Kidney (tissue), 14 donors: ENCODE data around the gene ENPP1. TPM values are rescaled to one million over a fixed set of nuclear protein-coding genes. Genes with fewer than 3 reads are reported as not detected.
A peak's percentile ranks its signal among the peaks of the same experiment; 100 is the strongest.

Experiments
- DNase-seq, 5 donors: peaks; one replicate each; pipeline ENCODE4 v3.0.0-alpha.2; 2013 to 2020
- FAIRE-seq: peaks from 2 replicates; lab custom pipeline; 2012; peaks lifted over from hg19 to GRCh38; lab: Jason Lieb, UNC
- H3K27ac ChIP-seq, 2 donors: one replicate each; pipeline ENCODE4 v1.7.0; 2013; ENCODE audit warnings: low read depth in 2 of 2, low read length in 2 of 2, inconsistent platforms in 1 of 2
- H3K27me3 ChIP-seq: one replicate; pipeline ENCODE4 v1.7.1; 2013; ENCODE audit warnings: low read length, inconsistent platforms; ENCODE audit not compliant: control insufficient read depth, insufficient read depth
- H3K36me3 ChIP-seq, 3 donors: one replicate each; pipeline versions ENCODE4 v1.7.0 to v1.7.1; 2013; ENCODE audit warnings: low read length in 3 of 3, control low read depth in 1 of 3, inconsistent platforms in 1 of 3; ENCODE audit not compliant: insufficient read depth in 3 of 3, control insufficient read depth in 2 of 3
- H3K4me1 ChIP-seq, 3 donors: one replicate each; pipeline versions ENCODE4 v1.7.0 to v1.7.1; 2013; ENCODE audit warnings: low read length in 3 of 3, inconsistent platforms in 1 of 3, low read depth in 1 of 3; ENCODE audit not compliant: control insufficient read depth in 2 of 3, insufficient read depth in 2 of 3
- H3K4me3 ChIP-seq, 3 donors: one replicate each; pipeline versions ENCODE4 v1.7.0 to v1.8.1; 2013; ENCODE audit warnings: low read length in 3 of 3, control low read depth in 1 of 3, inconsistent platforms in 1 of 3
- H3K9ac ChIP-seq, 3 donors: one replicate each; pipeline versions ENCODE4 v1.7.0 to v1.7.1; 2013; ENCODE audit warnings: low read length in 3 of 3, control low read depth in 1 of 3, inconsistent platforms in 1 of 3
- H3K9me3 ChIP-seq, 3 donors: one replicate each; pipeline versions ENCODE4 v1.7.0 to v1.7.1; 2013; ENCODE audit warnings: low read length in 3 of 3, control low read depth in 1 of 3, inconsistent platforms in 1 of 3; ENCODE audit not compliant: control insufficient read depth in 2 of 3, insufficient read depth in 1 of 3
- CTCF ChIP-seq: IDR thresholded peaks from 3 replicates; pipeline ENCODE4 v1.5.1; 2012; ENCODE audit warnings: mild to moderate bottlenecking, moderate library complexity, borderline replicate concordance; ENCODE audit not compliant: insufficient read depth; ENCODE audit errors: extremely low read depth
- intact Hi-C: fragments of 100-400 bp; cut with DNase I; formaldehyde crosslinking; loops from one replicate; pipeline ENCODE4 v1.11.1; 2022
- polyA plus RNA-seq: library from polyadenylated mRNA; stranded (reverse); fragments of 350-450 nt; fragmentation: Illumina TruSeq; extraction: RNeasy Lipid Tissue Mini Kit (QIAGEN cat#74804); gene quantifications from one replicate; pipeline ENCODE4 v1.2.3, GENCODE V29; 2014; ENCODE audit warnings: low read depth, low replicate concordance; ENCODE audit not compliant: insufficient read depth
- total RNA-seq: library from RNA; stranded (reverse); fragmentation: NEBNext Ultra II Directional; extraction: Animal tissue kit (Norgen Biotek cat#: 25700); gene quantifications from one replicate; pipeline ENCODE4 v1.2.1, GENCODE V29; 2021
- donor health status: control.
- donor health status: control.
- donor health status: control.
- donor health status: control.
- donor health status: control.
- donor health status: DM: yes; HTN: yes; CAD: no.
- donor health status: Normal renal cell carcinoma (clear cell type).

ENPP1 gene
- total and polyA plus RNA-seq, 2 donors from 2014 or later: 3.7 to 6.5 TPM

DNA sequence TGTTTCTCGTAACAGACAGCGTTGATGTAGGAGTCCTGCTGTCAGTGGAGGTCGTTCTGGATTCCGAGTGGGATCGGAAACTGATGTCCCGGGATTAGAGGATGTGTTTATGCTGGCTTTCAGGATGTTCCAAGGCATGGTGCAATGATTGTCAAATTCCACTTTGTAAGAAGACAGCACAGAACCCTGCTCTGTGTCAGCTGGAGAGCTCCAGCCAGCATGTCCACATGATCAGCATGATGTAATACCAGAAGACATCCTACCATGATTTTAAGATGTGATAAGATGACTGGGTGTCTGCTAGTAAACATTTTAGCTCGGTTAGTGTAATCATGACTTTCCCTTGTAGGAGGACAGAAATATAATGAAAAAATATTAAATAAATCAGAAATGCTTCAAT, 20.3 kb downstream of the ENPP1 start:
- Histone ChIP-seq H3K9me3 (no peaks in the 10 kb centered on the region), H3K36me3 (no peaks in the 10 kb centered on the region), H3K27ac (no peak overlapping the region), H3K9ac (no peak overlapping the region), H3K4me1 (peaks cover 0 to 3% (median 0%) of the 10 kb centered on the region in 3 donors), H3K27me3 (no peaks in the 10 kb centered on the region), H3K4me3 (no peak overlapping the region)
- TF ChIP-seq CTCF: no peak
- intact Hi-C loops: no loop called here
- DNase-seq (no peak), FAIRE-seq (no peak)

- no peak for TF ChIP-seq CTCF
- no peaks in the 10 kb centered on the region for H3K9me3 ChIP-seq
- H3K27me3 ChIP-seq: no peaks in the 10 kb centered on the region
- no peak overlapping the region for H3K4me3 ChIP-seq
- H3K4me1 ChIP-seq: peaks cover 0 to 3% (median 0%) of the 10 kb centered on the region in 3 donors
- no peaks in the 10 kb centered on the region for H3K36me3 ChIP-seq
- H3K9ac ChIP-seq: no peak overlapping the region
- peak in 2 of 5 donors; percentile 22 to 56 for DNase-seq
- intact Hi-C loops: no loop called here
- FAIRE-seq: no peak
- H3K27ac ChIP-seq: no peak overlapping the region
Measured at GRCh38 chr6:131828951-131829350, 21.1 kb downstream of the ENPP1 start.

DNA sequence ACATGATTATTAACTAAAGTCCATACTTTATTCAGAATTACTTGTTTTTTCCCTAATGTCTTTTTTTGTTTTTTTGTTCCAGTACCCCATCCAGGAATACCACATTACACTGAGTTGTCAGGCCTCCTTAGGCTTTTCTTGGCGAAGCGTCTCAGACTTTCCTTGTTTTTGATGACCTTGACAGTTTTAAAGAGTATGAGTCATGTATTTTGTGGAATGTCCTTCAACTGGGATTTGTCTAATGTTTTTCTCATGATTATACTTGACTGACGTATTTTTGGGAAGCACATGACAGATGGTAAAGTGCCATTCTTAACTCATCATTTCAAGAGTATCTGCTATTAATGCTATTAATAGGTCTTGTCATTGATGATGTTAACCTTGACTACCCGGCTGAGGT, 23.6 kb downstream of the ENPP1 start:
- intact Hi-C loops: no loop called here
- TF ChIP-seq CTCF: no peak
- Histone ChIP-seq H3K4me3 (no peak overlapping the region), H3K9me3 (no peaks in the 10 kb centered on the region), H3K9ac (no peak overlapping the region), H3K27me3 (no peaks in the 10 kb centered on the region), H3K4me1 (no peaks in the 10 kb centered on the region), H3K36me3 (no peaks in the 10 kb centered on the region), H3K27ac (peak overlapping the region in 1 of 2 donors; percentile 28)
- FAIRE-seq: no peak
- DNase-seq: no peak

- Histone ChIP-seq H3K27ac (no peak overlapping the region), H3K27me3 (no peaks in the 10 kb centered on the region), H3K4me3 (no peak overlapping the region), H3K9me3 (no peaks in the 10 kb centered on the region), H3K36me3 (no peaks in the 10 kb centered on the region), H3K9ac (no peak overlapping the region), H3K4me1 (peaks cover 0 to 4% (median 0%) of the 10 kb centered on the region in 3 donors)
- DNase-seq (peak in 1 of 5 donors; percentile 32), FAIRE-seq (no peak)
- intact Hi-C loops: no loop called here
- TF ChIP-seq CTCF: no peak
Measured at GRCh38 chr6:131831886-131832285, 24.1 kb downstream of the ENPP1 start.
